RWPE2 (cell line): Measurements from ENCODE around the gene MRPL12.

Experiments used
- ATAC-seq: fragments of 200-7000 bp; cut with Tn5 transposase; 3 replicates; pipeline ENCODE4 v1.9.1; 2021; ENCODE audit warnings: low read depth
- DNase-seq: peaks from one replicate; pipeline ENCODE4 v3.0.0-alpha.2; 2020; ENCODE audit warnings: low spot score
- H3K27ac ChIP-seq: fragments of 450-650 bp; 2 replicates; pipeline ENCODE4 v1.5.1; 2017; ENCODE audit warnings: mild to moderate bottlenecking; ENCODE audit not compliant: poor library complexity, severe bottlenecking
- H3K27me3 ChIP-seq: fragments of 250-450 bp; sonication (Bioruptor Pico); 2 replicates; pipeline ENCODE4 v1.5.1; 2021; ENCODE audit warnings: mild to moderate bottlenecking, moderate library complexity; ENCODE audit not compliant: insufficient read depth, poor library complexity, severe bottlenecking
- H3K36me3 ChIP-seq: fragments of 250-450 bp; sonication (Bioruptor Pico); 2 replicates; pipeline ENCODE4 v1.5.1; 2020; ENCODE audit warnings: low read depth, mild to moderate bottlenecking, moderate library complexity
- H3K4me1 ChIP-seq: fragments of 250-450 bp; sonication (Bioruptor Pico); 2 replicates; pipeline ENCODE4 v1.5.1; 2021; ENCODE audit warnings: mild to moderate bottlenecking, moderate library complexity; ENCODE audit not compliant: insufficient read depth, poor library complexity, severe bottlenecking
- H3K4me3 ChIP-seq: fragments of 250-450 bp; sonication (Bioruptor Pico); 2 replicates; pipeline ENCODE4 v1.5.1; 2021; ENCODE audit warnings: mild to moderate bottlenecking, moderate library complexity; ENCODE audit not compliant: severe bottlenecking
- H3K9me3 ChIP-seq: fragments of 250-450 bp; sonication (Bioruptor Pico); 2 replicates; pipeline ENCODE4 v1.5.1; 2021; ENCODE audit warnings: mild to moderate bottlenecking, moderate library complexity; ENCODE audit not compliant: severe bottlenecking
- TF ChIP-seq, protein P1 (sequence below): fragments of 450-650 bp; IDR thresholded peaks from one replicate; pipeline ENCODE4 v1.5.1; 2017; ENCODE audit warnings: mild to moderate bottlenecking, moderate library complexity; ENCODE audit not compliant: poor library complexity, severe bottlenecking

MRPL12 gene

DNA sequence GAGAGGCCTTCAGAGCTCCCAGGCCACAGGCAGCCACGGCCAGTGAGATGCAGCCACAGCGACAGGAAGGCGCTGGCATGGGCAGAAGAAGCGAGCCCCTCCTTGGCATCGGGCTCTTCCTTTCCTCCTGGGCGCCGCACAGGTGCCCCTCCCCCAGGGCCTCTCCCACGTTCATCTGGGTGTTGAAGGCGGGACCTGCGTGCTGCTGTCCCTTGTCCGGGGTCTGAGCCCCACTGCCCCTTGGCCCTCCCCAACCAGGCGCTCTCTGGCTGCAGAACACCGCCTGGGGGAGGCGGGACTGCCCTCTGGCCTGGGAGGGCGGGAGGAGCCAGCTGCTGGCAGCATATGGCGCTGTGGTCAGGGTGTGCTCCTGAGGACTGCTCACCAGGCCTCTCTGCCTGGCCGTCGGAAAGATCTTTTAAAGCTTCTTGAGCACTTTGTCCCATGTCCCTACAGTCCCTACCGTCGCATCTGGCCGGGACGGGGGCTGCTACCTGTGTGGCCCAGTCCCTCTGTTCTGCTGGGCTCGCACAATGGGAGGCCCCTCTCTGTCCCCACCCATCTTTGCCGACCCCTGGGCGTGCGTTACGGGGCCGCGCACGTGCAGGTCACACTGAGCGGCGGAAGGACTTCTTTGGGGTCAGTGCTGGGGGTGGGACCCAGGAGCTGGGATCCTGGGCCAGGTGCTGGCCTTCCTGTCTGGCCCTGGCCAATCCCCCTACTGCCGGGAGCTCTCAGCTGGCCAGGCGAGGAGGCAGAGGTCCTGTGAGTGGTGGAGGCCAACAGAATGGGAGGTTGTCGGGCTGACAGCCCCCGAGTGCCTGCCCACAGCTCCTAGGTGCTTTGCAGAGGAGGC lies 10.6 kb downstream of the MRPL12 start:
- ATAC-seq (peak; percentile 2; the same call in 1 of the 3 replicates), DNase-seq (no peak)
- TF ChIP-seq, protein P1, sequence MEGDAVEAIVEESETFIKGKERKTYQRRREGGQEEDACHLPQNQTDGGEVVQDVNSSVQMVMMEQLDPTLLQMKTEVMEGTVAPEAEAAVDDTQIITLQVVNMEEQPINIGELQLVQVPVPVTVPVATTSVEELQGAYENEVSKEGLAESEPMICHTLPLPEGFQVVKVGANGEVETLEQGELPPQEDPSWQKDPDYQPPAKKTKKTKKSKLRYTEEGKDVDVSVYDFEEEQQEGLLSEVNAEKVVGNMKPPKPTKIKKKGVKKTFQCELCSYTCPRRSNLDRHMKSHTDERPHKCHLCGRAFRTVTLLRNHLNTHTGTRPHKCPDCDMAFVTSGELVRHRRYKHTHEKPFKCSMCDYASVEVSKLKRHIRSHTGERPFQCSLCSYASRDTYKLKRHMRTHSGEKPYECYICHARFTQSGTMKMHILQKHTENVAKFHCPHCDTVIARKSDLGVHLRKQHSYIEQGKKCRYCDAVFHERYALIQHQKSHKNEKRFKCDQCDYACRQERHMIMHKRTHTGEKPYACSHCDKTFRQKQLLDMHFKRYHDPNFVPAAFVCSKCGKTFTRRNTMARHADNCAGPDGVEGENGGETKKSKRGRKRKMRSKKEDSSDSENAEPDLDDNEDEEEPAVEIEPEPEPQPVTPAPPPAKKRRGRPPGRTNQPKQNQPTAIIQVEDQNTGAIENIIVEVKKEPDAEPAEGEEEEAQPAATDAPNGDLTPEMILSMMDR, result no peak
- Histone ChIP-seq H3K9me3 (no peaks in the 10 kb centered on the region), H3K27ac (peak overlapping the region; percentile 66), H3K4me3 (peak overlapping the region; percentile 87), H3K36me3 (peaks cover 29% of the 10 kb centered on the region), H3K27me3 (no peaks in the 10 kb centered on the region), H3K4me1 (peaks cover 13% of the 10 kb centered on the region)

DNA sequence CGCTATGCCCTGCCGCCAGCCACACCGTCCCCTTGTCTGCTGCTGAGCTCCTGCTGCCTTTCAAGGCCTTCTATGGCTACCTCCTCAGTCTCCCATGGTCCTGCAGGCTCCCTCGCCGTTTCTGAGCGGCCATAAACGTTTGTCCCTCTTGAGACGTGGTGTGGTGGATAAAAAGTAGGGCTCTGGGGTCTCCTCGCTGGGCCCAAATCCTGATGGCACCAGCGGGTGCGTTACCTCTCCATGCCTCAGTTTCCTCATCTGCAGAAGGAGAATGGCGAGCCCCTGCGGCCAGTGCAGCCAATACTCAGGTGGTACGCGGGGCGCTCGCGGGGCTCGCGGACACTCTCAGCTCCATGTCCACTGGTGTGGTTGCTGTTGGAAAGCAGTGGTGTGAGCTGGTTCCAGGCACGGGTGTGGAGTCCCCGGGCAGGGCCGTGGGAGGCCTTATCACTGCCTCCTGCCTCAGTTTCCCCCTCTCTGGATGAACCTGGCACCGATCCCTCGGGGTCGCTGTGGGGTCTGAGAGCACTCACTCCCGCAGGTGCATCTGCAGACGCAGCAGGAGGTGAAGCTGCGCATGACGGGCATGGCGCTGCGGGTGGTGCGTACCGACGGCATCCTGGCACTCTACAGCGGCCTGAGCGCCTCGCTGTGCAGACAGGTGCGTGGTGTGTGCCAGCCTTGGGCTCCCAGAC lies 11.4 kb downstream of the MRPL12 start:
- Histone ChIP-seq H3K9me3 (no peaks in the 10 kb centered on the region), H3K4me1 (peaks cover 13% of the 10 kb centered on the region), H3K27ac (no peak overlapping the region), H3K4me3 (no peak overlapping the region), H3K36me3 (peaks cover 29% of the 10 kb centered on the region), H3K27me3 (no peaks in the 10 kb centered on the region)
- TF ChIP-seq, protein P1, result no peak
- no peak for ATAC-seq
- DNase-seq, result peak; percentile 71

DNA sequence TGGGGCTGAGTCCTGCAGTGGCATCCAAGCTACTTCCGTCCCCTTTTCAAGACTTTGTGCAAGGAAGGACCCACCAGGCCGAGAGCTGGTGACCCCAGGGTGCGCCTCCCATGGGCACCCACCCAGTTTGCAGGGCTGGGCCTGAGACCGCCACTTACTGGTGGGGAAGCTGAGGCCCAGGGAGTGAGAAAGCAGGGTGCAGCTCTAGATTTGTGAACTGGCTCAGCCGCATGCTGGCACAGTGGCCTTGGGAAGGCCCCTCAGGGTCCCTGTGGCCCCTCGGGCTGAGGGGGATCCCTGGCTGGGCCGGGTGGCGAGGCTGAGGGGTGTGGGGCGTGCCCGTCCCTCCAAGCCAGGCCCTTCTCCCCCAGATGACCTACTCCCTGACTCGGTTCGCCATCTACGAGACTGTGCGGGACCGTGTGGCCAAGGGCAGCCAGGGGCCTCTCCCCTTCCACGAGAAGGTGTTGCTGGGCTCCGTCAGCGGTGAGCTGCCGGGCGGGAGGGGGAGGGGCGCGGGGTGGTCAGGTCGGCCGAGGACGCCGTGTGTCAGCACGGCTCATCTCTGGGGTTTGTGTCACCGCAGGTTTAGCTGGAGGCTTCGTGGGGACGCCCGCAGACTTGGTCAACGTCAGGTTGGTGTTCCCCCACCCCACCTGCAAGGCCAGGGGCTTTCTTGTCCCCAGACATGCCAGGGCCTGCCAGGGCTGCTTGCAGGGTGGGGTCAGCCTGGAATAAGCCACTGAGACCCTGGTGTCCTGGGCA lies 12.1 kb downstream of the MRPL12 start:
- peak; percentile 68 for DNase-seq
- Histone ChIP-seq H3K36me3 (peaks cover 29% of the 10 kb centered on the region), H3K9me3 (no peaks in the 10 kb centered on the region), H3K4me1 (peaks cover 13% of the 10 kb centered on the region), H3K27ac (no peak overlapping the region), H3K4me3 (no peak overlapping the region), H3K27me3 (no peaks in the 10 kb centered on the region)
- no peak for ATAC-seq
- TF ChIP-seq, protein P1, result no peak

DNA sequence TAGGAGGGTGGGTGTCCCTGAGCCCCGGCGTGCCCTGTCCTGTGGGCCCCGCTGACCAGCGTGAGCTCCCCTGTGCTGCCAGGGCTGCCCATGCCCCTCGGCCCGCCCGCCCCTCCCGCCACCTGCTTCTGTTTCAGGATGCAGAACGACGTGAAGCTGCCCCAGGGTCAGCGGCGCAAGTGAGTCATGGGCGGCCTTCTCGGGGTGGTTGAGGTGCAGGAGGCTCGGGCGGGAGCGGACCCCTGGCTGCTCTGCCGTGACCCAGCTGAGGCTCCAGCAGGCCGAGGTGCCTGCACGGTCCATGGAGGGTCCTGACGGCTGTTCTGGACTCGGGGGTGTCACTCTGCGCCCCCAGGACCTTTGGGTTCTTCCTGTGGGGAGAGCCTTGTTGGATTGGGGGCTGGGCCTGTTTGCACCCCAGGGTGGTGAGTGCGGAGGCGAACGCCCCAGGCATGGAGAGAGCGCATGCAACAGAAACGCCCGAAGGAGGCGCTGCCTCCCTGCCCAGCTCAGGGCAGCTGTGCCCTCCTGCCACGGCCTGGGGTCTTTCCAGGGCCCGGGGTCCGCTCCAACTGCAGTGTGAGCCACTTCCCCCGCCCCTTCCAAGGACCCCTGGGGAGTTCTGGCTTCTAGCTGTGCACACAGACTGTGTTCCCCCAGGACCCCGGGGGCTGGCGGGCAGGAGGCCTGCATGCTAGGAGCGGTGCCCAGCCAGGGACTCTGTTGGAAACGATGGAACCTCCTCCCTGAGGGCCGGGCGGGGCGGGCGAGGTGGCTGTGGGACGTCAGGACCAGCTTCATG lies 12.9 kb downstream of the MRPL12 start:
- Histone ChIP-seq H3K27ac (no peak overlapping the region), H3K36me3 (peaks cover 29% of the 10 kb centered on the region), H3K27me3 (no peaks in the 10 kb centered on the region), H3K4me3 (no peak overlapping the region), H3K9me3 (no peaks in the 10 kb centered on the region), H3K4me1 (peaks cover 12% of the 10 kb centered on the region)
- ATAC-seq, result no peak
- peak; percentile 72 for DNase-seq
- TF ChIP-seq, protein P1, result no peak
